Hepatocyte (in vitro differentiated cells): ENCODE results near the gene TRPM3.
"Not testable (repeated sequence)": the region's sequence is repeated elsewhere in the genome, so short reads cannot be mapped to it uniquely, and the experiment has no call there.

Experiments used
- CTCF ChIP-seq: fragments of 200-600 bp; sonication (generic); IDR thresholded peaks from 2 replicates; pipeline ENCODE4 v1.5.1; 2016; ENCODE audit warnings: antibody characterized with exemption, mild to moderate bottlenecking; ENCODE audit not compliant: poor library complexity
- EZH2 ChIP-seq: fragments of 200-600 bp; sonication (generic); IDR thresholded peaks from 2 replicates; pipeline ENCODE4 v1.6.1; 2016; ENCODE audit warnings: antibody characterized with exemption, mild to moderate bottlenecking, borderline replicate concordance

GRCh38 chr9:70706797-70707196 is 414.6 kb downstream of the TRPM3 start:
- not testable (repeated sequence) for TF ChIP-seq CTCF, EZH2
